Type B pancreatic cell (in vitro differentiated cells): ENCODE measurements around the gene ITGBL1. TPM values are rescaled to one million over a fixed set of nuclear protein-coding genes. Genes with fewer than 3 reads are reported as not detected.

Experiments
- DNase-seq: peaks from one replicate; pipeline ENCODE4 v3.0.0; 2021; ENCODE audit warnings: mixed read lengths; ENCODE audit not compliant: unreplicated experiment; ENCODE audit errors: extremely low spot score
- H3K27ac Mint-ChIP-seq: 2 replicates; pipeline ENCODE4 v1.8.0; 2021; ENCODE audit warnings: mild to moderate bottlenecking, mixed read lengths
- H3K27me3 Mint-ChIP-seq: 2 replicates; pipeline ENCODE4 v1.8.0; 2021; ENCODE audit warnings: mixed read lengths
- H3K36me3 Mint-ChIP-seq: 2 replicates; pipeline ENCODE4 v1.8.0; 2021; ENCODE audit warnings: mixed read lengths
- H3K4me1 Mint-ChIP-seq: one replicate; pipeline ENCODE4 v1.8.0; 2021; ENCODE audit warnings: mixed read lengths; ENCODE audit not compliant: unreplicated experiment
- H3K4me3 Mint-ChIP-seq: 2 replicates; pipeline ENCODE4 v1.8.0; 2021; ENCODE audit warnings: mild to moderate bottlenecking, mixed read lengths
- H3K9me3 Mint-ChIP-seq: 2 replicates; pipeline ENCODE4 v1.8.0; 2021; ENCODE audit warnings: mixed read lengths
- CTCF ChIP-seq: fragments of 200-600 bp; sonication (generic); conservative IDR thresholded peaks from 2 replicates; pipeline ENCODE4 v1.5.0; 2021; ENCODE audit warnings: antibody characterized with exemption, mild to moderate bottlenecking
- total RNA-seq: library from RNA; stranded (reverse); gene quantifications from 2 replicates; pipeline ENCODE4 v1.2.1, GENCODE V29; 2021; ENCODE audit warnings: low replicate concordance

ITGBL1 gene
- total RNA-seq, 1 donor from 2014 or later, result 0.14 TPM

- H3K4me1 Mint-ChIP-seq, result peaks cover 5% of the 10 kb centered on the region
- no peak for TF ChIP-seq CTCF
These were observed 36.3 kb downstream of the ITGBL1 start for GRCh38 chr13:101488734-101489133.

GRCh38 chr13:101489643-101490405 is 37.3 kb downstream of the ITGBL1 start:
- H3K36me3 Mint-ChIP-seq, result no peaks in the 10 kb centered on the region
- peaks cover 9% of the 10 kb centered on the region for H3K27me3 Mint-ChIP-seq
- no peak for DNase-seq
- no peak overlapping the region for H3K4me3 Mint-ChIP-seq
- no peak overlapping the region for H3K27ac Mint-ChIP-seq
- no peak for TF ChIP-seq CTCF
- H3K9me3 Mint-ChIP-seq, result no peaks in the 10 kb centered on the region
- peaks cover 5% of the 10 kb centered on the region for H3K4me1 Mint-ChIP-seq

More at GRCh38 chr13:101488734-101489133, 36.3 kb downstream of the ITGBL1 start:
- Mint-ChIP-seq H3K9me3 (no peaks in the 10 kb centered on the region), H3K4me3 (no peak overlapping the region), H3K27ac (no peak overlapping the region), H3K27me3 (peaks cover 8% of the 10 kb centered on the region), H3K36me3 (no peaks in the 10 kb centered on the region)
- DNase-seq, result no peak

- Mint-ChIP-seq H3K4me1 (peaks cover 5% of the 10 kb centered on the region), H3K36me3 (no peaks in the 10 kb centered on the region), H3K27me3 (peaks cover 11% of the 10 kb centered on the region), H3K9me3 (no peaks in the 10 kb centered on the region), H3K27ac (no peak overlapping the region), H3K4me3 (no peak overlapping the region)
- DNase-seq, result no peak
- no peak for TF ChIP-seq CTCF
These were observed 38.0 kb downstream of the ITGBL1 start for GRCh38 chr13:101490406-101491015.

GRCh38 chr13:101492251-101492910 is 39.9 kb downstream of the ITGBL1 start:
- Mint-ChIP-seq H3K27me3 (peaks cover 16% of the 10 kb centered on the region), H3K27ac (no peak overlapping the region), H3K4me3 (no peak overlapping the region), H3K36me3 (no peaks in the 10 kb centered on the region), H3K9me3 (no peaks in the 10 kb centered on the region), H3K4me1 (peaks cover 5% of the 10 kb centered on the region)
- DNase-seq, result no peak
- no peak for TF ChIP-seq CTCF

- peaks cover 5% of the 10 kb centered on the region for H3K4me1 Mint-ChIP-seq
- no peak for TF ChIP-seq CTCF
These were observed 41.1 kb downstream of the ITGBL1 start for GRCh38 chr13:101493541-101493940.

More at GRCh38 chr13:101493541-101493940, 41.1 kb downstream of the ITGBL1 start:
- Mint-ChIP-seq H3K27me3 (peaks cover 16% of the 10 kb centered on the region), H3K4me3 (no peak overlapping the region), H3K36me3 (no peaks in the 10 kb centered on the region), H3K9me3 (no peaks in the 10 kb centered on the region), H3K27ac (no peak overlapping the region)
- DNase-seq, result no peak
